Astrocyte (in vitro differentiated cells and primary cell): ENCODE data around the gene KCNQ5.

ENCODE experiments used
- CTCF ChIP-seq: IDR thresholded peaks from 2 replicates; pipeline ENCODE4 v1.5.1; 2011; ENCODE audit warnings: low read depth, mild to moderate bottlenecking, inconsistent platforms, low read length, moderate library complexity; ENCODE audit not compliant: insufficient read depth
- EZH2 ChIP-seq: IDR thresholded peaks from 2 replicates; pipeline ENCODE4 v1.6.1; 2012; ENCODE audit warnings: mild to moderate bottlenecking, low read length, inconsistent platforms; ENCODE audit not compliant: insufficient read depth

GRCh38 chr6:73085443-73085871, 463.6 kb downstream of the KCNQ5 start:
- TF ChIP-seq CTCF (no peak), EZH2 (no peak)
